Measurements from ENCODE around the gene ADGRA1.
A peak's percentile ranks its signal among the peaks of the same experiment; 100 is the strongest.

ADGRA1 gene

DNA sequence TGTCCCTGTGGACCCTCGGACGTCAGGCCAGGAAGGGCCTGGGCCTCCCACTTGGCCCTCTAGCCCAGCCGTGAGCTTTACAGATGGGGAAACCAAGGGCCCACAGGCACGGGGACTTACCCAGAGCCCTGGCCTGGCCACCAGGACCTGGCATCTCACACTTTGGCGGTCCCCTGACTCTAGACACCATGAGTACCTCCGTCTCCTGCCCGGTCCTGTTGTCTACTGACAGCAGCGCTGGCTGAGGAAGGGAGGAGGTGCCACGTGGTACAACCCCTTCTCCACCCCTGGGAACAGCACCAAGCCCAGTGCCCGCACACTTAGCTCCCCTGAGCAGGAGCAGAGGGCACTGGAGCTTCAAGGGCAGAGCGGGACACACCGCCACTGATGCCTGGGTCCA lies 26.1 kb downstream of the ADGRA1 start:
- TF ChIP-seq, protein P1, sequence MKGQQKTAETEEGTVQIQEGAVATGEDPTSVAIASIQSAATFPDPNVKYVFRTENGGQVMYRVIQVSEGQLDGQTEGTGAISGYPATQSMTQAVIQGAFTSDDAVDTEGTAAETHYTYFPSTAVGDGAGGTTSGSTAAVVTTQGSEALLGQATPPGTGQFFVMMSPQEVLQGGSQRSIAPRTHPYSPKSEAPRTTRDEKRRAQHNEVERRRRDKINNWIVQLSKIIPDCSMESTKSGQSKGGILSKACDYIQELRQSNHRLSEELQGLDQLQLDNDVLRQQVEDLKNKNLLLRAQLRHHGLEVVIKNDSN (IDR thresholded peaks at IDR 0.05) = peak; percentile 43; the same call in 1 of the 2 replicates
- no peak for TF ChIP-seq EGR1 (IDR thresholded peaks at IDR 0.05)

DNA sequence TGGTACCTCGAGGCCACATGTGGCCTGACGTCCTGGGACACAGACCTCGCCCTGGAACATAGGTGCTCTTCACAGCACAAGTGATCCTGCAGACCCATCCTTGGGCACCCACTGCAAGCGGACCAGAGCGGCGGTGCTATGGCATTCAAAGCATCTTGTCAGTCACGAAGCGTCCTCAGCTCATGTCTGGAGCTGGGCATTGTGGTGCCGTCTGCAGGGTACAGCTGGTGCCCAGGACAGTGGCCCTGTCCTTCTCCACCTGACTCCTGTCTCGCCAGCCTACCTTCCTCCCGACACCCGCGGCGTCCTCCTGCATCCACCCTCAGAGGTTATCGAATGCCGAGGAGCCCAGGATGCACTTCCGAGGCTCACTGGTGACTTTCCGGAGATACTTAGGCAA lies 26.5 kb downstream of the ADGRA1 start:
- TF ChIP-seq CREB1 (IDR thresholded peaks at IDR 0.05; ENCODE audit: low read depth) (no peak), TEAD4 (IDR thresholded peaks at IDR 0.05) (no peak), ZBTB7A (IDR thresholded peaks at IDR 0.05; ENCODE audit: low read depth) (no peak), CEBPB (IDR thresholded peaks at IDR 0.05) (no peak), FOXM1 (IDR thresholded peaks at IDR 0.05; ENCODE audit: borderline replicate concordance, low read depth) (no peak), RAD21 (IDR thresholded peaks at IDR 0.05; ENCODE audit: low read depth) (no peak), NFIC (IDR thresholded peaks at IDR 0.05) (no peak), MAX (IDR thresholded peaks at IDR 0.05) (no peak), YY1 (IDR thresholded peaks at IDR 0.05; ENCODE audit: low read depth) (no peak), TCF12 (IDR thresholded peaks at IDR 0.05; ENCODE audit: low read depth) (no peak), EGR1 (IDR thresholded peaks at IDR 0.05) (no peak), TAF1 (IDR thresholded peaks at IDR 0.05; ENCODE audit: low read depth) (no peak), REST (IDR thresholded peaks at IDR 0.05; ENCODE audit: low read depth) (no peak)
- TF ChIP-seq, protein P1 (IDR thresholded peaks at IDR 0.05) = no peak

- TF ChIP-seq EGR1 (IDR thresholded peaks at IDR 0.05) = no peak
- TF ChIP-seq, protein P1 (IDR thresholded peaks at IDR 0.05) = no peak
- TF ChIP-seq MAX (IDR thresholded peaks at IDR 0.05) = no peak
- TF ChIP-seq RAD21 (IDR thresholded peaks at IDR 0.05; ENCODE audit: low read depth) = no peak
- TF ChIP-seq TCF12 (IDR thresholded peaks at IDR 0.05; ENCODE audit: low read depth) = no peak
- TF ChIP-seq YY1 (IDR thresholded peaks at IDR 0.05; ENCODE audit: low read depth) = no peak
- TF ChIP-seq FOXM1 (IDR thresholded peaks at IDR 0.05; ENCODE audit: borderline replicate concordance, low read depth) = no peak
- TF ChIP-seq REST (IDR thresholded peaks at IDR 0.05; ENCODE audit: low read depth) = no peak
- no peak for TF ChIP-seq EP300 (IDR thresholded peaks at IDR 0.05; ENCODE audit: borderline replicate concordance)
- no peak for TF ChIP-seq CEBPB (IDR thresholded peaks at IDR 0.05)
- no peak for TF ChIP-seq TAF1 (IDR thresholded peaks at IDR 0.05; ENCODE audit: low read depth)
- TF ChIP-seq TEAD4 (IDR thresholded peaks at IDR 0.05) = no peak
- TF ChIP-seq NFIC (IDR thresholded peaks at IDR 0.05) = no peak
- no peak for TF ChIP-seq CREB1 (IDR thresholded peaks at IDR 0.05; ENCODE audit: low read depth)
- no peak for TF ChIP-seq ZBTB7A (IDR thresholded peaks at IDR 0.05; ENCODE audit: low read depth)
These were observed 27.2 kb downstream of the ADGRA1 start for GRCh38 chr10:133114726-133115452.

DNA sequence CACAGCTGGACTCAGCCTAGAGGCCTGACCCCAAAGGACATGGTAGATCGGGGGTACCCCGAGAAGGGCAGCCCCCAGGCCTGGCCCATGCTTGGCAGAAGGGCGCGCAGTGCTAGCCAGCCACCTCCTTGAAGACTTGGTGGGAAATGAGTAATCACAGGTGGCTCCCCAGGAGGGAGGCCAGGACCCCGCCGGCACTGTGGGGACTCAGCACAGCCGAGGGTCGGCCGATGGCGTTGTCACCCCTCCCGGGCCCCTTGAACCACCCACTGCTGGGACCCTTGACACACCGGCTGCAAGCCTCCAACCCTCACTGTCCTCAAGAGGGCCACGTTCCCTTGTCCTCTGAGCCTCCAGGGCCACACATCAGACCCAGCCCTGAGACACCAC lies 27.7 kb downstream of the ADGRA1 start:
- TF ChIP-seq NFIC (IDR thresholded peaks at IDR 0.05) (no peak), YY1 (IDR thresholded peaks at IDR 0.05; ENCODE audit: low read depth) (no peak), EP300 (IDR thresholded peaks at IDR 0.05; ENCODE audit: borderline replicate concordance) (no peak), RAD21 (IDR thresholded peaks at IDR 0.05; ENCODE audit: low read depth) (no peak), REST (IDR thresholded peaks at IDR 0.05; ENCODE audit: low read depth) (no peak), EGR1 (IDR thresholded peaks at IDR 0.05) (no peak)
